Prostate gland (tissue), 2 donors: ENCODE measurements around the gene XPNPEP1. TPM values are rescaled to one million over a fixed set of nuclear protein-coding genes. Genes with fewer than 3 reads are reported as not detected.

Experiments used
- DNase-seq: peaks from one replicate; pipeline ENCODE4 v3.0.0-alpha.2; 2019; ENCODE audit warnings: low spot score
- H3K27ac ChIP-seq, 2 donors: fragments of 200-600 bp; sonication (generic); 2 replicates each; pipeline ENCODE4 v1.5.1; 2017 to 2019
- H3K27me3 ChIP-seq: fragments of 200-600 bp; sonication (generic); replicated peaks from 2 replicates; pipeline ENCODE4 v1.5.1; 2019; ENCODE audit not compliant: insufficient read depth
- H3K36me3 ChIP-seq, 2 donors: fragments of 200-600 bp; sonication (generic); 1 replicate in 1 of 2; 2 replicates in 1 of 2; pipeline versions ENCODE4 v1.5.1 to v1.8.1; 2017 to 2019
- H3K4me1 ChIP-seq: fragments of 200-600 bp; sonication (generic); replicated peaks from 2 replicates; pipeline ENCODE4 v1.5.1; 2019
- H3K4me3 ChIP-seq, 2 donors: fragments of 200-600 bp; sonication (generic); 2 replicates each; pipeline ENCODE4 v1.5.1; 2017 to 2019
- H3K9me3 ChIP-seq: fragments of 200-600 bp; sonication (generic); 2 replicates; pipeline ENCODE4 v1.5.1; 2017
- POLR2A ChIP-seq: fragments of 450-650 bp; IDR thresholded peaks from one replicate; pipeline ENCODE4 v1.6.1; 2016; ENCODE audit warnings: antibody characterized with exemption, mild to moderate bottlenecking
- POLR2AphosphoS5 ChIP-seq: sonication (generic); formaldehyde crosslinking; IDR thresholded peaks from one replicate; pipeline ENCODE4 v1.6.1; 2017; ENCODE audit warnings: antibody characterized with exemption
- WGBS: methylation state at CpG from one replicate; pipeline ENCODE4 v1.1.5; 2018; 5-methylcytosine and 5-hydroxymethylcytosine counted together
- intact Hi-C: fragments of 100-400 bp; cut with DNase I; formaldehyde crosslinking; loops from one replicate; pipeline ENCODE4 v1.14.2; 2022
- total RNA-seq, 2 donors: library from RNA; depleted of rRNA; stranded (reverse); fragments of >200 nt; gene quantifications; one replicate each; pipeline ENCODE4 v1.1.0, GENCODE V29; 2016
- TF ChIP-seq, protein P1 (sequence below), 4 experiments: fragments of 200-600 bp in 2 of 4; fragments of 450-650 bp in 2 of 4; sonication (generic) in 2 of 4; IDR thresholded peaks; 1 replicate in 3 of 4; 2 replicates in 1 of 4; pipeline ENCODE4 v1.5.1; 2016 to 2019; ENCODE audit warnings: antibody characterized with exemption in 4 of 4, mild to moderate bottlenecking in 2 of 4, moderate library complexity in 2 of 4

XPNPEP1 gene
- total RNA-seq, 2 donors from 2014 or later: 53.4 to 64.3 TPM

DNA sequence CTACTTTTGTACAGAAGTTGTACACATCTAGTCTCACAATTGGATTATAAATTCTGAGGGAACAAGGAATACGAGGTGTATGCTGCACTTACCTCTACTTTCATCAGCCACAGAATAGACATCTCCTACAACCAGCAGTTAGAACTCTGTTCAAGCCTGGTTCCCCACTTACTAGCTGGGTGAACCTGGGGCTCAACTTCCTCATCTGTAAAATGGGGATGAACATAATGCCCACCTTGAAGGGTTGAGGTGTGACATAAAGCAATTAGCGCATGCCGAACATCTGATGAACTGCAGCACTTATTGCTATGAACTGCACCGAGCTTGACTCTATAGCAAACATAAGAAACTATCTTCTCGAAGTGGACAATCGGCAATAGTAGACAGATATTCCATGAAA, 25.3 kb downstream of the XPNPEP1 start:
- Histone ChIP-seq H3K4me1 (peaks cover 23% of the 10 kb centered on the region), H3K27ac (peak overlapping the region in 1 of 2 donors; percentile 63), H3K9me3 (no peaks in the 10 kb centered on the region), H3K4me3 (no peak overlapping the region), H3K27me3 (no peaks in the 10 kb centered on the region), H3K36me3 (no peaks in the 10 kb centered on the region)
- WGBS: 98% methylated on average over 6 of the region's 6 CpGs
- no peak for DNase-seq
- intact Hi-C loops: no loop called here
- TF ChIP-seq, protein P1, sequence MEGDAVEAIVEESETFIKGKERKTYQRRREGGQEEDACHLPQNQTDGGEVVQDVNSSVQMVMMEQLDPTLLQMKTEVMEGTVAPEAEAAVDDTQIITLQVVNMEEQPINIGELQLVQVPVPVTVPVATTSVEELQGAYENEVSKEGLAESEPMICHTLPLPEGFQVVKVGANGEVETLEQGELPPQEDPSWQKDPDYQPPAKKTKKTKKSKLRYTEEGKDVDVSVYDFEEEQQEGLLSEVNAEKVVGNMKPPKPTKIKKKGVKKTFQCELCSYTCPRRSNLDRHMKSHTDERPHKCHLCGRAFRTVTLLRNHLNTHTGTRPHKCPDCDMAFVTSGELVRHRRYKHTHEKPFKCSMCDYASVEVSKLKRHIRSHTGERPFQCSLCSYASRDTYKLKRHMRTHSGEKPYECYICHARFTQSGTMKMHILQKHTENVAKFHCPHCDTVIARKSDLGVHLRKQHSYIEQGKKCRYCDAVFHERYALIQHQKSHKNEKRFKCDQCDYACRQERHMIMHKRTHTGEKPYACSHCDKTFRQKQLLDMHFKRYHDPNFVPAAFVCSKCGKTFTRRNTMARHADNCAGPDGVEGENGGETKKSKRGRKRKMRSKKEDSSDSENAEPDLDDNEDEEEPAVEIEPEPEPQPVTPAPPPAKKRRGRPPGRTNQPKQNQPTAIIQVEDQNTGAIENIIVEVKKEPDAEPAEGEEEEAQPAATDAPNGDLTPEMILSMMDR (IDR thresholded peaks at IDR 0.05): no peak
- TF ChIP-seq POLR2AphosphoS5: no peak
- no peak for TF ChIP-seq POLR2A

DNA sequence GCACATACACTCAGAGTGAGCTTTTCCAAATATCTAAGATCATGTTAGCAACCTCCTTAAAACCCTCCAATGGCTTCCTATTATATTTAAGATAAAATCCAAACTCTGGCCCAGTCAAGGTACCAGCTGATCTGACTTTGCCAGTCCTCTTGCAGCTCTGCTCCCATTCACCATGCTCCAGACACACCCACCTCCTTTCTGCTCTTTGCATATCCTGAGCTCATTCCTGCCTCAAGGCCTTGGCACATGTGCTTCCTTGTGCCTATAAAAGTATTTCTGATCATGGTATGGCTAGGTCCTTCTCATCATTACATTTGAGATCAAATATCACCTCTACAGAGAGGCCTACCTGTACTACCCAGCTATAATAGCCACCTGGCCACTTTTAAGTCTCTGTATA, 27.5 kb downstream of the XPNPEP1 start:
- TF ChIP-seq POLR2A: no peak
- TF ChIP-seq, protein P1 (IDR thresholded peaks at IDR 0.05): no peak
- TF ChIP-seq POLR2AphosphoS5: no peak
- Histone ChIP-seq H3K27ac (peak overlapping the region; percentile 32 to 41), H3K4me3 (no peak overlapping the region), H3K9me3 (no peaks in the 10 kb centered on the region), H3K36me3 (no peaks in the 10 kb centered on the region), H3K27me3 (no peaks in the 10 kb centered on the region), H3K4me1 (peaks cover 23% of the 10 kb centered on the region)
- no peak for DNase-seq
- intact Hi-C loops: no loop called here

DNA sequence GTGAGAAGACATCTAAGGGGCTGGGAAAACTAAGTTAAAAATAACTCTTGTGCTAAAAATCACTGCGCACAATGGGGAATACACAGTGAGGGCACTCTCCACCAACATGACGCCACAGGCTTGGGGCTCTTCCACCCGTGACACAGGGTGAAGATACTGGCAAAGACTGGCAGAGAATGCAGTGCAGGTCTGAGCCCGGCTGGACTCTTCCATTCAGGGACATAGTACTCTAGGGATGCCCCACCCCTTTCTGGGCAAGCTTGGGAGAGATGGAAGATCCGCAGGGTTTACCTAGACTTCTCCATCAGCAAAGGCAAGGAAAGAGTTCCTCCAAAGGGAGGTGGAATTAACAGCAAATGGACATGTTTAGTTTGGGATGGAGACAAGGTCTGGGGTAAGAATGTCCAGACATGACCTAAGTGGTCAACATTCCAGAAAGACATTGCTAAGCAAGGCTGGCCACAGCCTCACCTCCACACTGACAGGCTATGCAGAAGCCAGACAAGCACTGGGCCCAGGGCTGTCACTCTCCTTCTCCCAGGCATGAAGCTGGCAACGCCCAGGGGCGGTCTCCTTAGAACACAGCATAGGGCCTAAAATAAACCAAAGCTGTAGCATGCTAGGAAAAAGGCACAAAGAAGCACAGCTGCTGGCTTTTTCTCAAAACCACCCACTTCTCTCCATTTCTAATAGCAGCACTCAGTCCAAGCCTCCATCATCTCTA, 28.1 kb downstream of the XPNPEP1 start:
- no peak for DNase-seq
- Histone ChIP-seq H3K4me1 (peaks cover 18% of the 10 kb centered on the region), H3K36me3 (no peaks in the 10 kb centered on the region), H3K9me3 (no peaks in the 10 kb centered on the region), H3K27ac (peak overlapping the region; percentile 32 to 41), H3K4me3 (no peak overlapping the region), H3K27me3 (no peaks in the 10 kb centered on the region)
- WGBS: 65% methylated on average over 7 of the region's 7 CpGs
- intact Hi-C loops: no loop called here
- TF ChIP-seq POLR2AphosphoS5: no peak
- TF ChIP-seq, protein P1 (IDR thresholded peaks at IDR 0.05): no peak
- TF ChIP-seq POLR2A: no peak

DNA sequence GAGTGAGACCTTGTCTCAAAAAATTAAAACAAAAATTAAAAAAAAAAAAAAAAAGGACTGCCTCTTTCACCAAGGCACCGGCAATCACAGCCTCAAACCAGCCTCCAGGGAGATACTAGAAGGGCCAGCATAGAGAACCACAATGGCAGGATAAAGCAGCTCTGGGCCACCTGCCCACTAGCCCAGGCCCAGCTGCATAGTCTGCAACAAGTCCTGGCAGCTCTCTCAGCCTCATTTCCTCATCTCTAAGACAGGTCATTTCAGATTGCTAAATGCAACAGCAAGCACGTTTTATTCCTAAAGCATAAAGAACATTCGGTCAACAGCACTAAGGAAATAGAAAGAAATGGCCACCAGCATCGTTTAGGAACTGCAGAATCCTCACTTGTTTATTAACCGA, 28.8 kb downstream of the XPNPEP1 start:
- Histone ChIP-seq H3K36me3 (no peaks in the 10 kb centered on the region), H3K4me1 (peaks cover 13% of the 10 kb centered on the region), H3K27ac (peak overlapping the region; percentile 32 to 41), H3K9me3 (no peaks in the 10 kb centered on the region), H3K27me3 (no peaks in the 10 kb centered on the region), H3K4me3 (no peak overlapping the region)
- intact Hi-C loops: no loop called here
- 13% methylated on average over 5 of the region's 5 CpGs for WGBS
- peak; percentile 76 for DNase-seq
- TF ChIP-seq POLR2A: no peak
- peak; percentile 67 for TF ChIP-seq POLR2AphosphoS5

DNA sequence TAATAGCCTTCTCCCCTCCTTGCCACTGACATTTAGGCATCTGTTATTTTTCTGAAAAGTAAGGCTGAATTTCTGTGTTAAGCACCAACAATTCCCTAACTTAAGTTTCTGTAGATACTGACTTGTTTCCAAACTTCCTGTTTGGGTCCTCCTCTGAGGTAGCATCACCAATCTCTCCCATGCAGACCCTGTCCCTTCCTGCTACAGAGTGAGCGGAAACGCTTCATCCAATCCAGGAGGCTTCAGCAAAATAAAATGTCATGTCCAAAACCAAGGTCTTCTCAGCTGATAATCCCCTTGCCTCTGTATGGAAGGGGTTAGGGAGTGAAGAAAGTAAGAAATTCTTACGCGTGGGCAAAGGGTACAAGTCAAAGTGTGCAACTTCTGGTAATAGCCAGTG, 29.9 kb downstream of the XPNPEP1 start:
- no peak overlapping the region for H3K4me3 ChIP-seq
- H3K27me3 ChIP-seq: no peaks in the 10 kb centered on the region
- intact Hi-C loops: no loop called here
- no peak for DNase-seq
- H3K27ac ChIP-seq: peak overlapping the region in 1 of 2 donors; percentile 41
- TF ChIP-seq, protein P1 (IDR thresholded peaks at IDR 0.05): no peak
- TF ChIP-seq POLR2A: no peak
- TF ChIP-seq POLR2AphosphoS5: no peak
- H3K9me3 ChIP-seq: no peaks in the 10 kb centered on the region
- WGBS: 91% methylated on average over 4 of the region's 4 CpGs
- peaks cover 13% of the 10 kb centered on the region for H3K4me1 ChIP-seq
- no peaks in the 10 kb centered on the region for H3K36me3 ChIP-seq
